Loucy (cell line): Measurements from ENCODE around the gene KATNIP.

Source experiments
- EZH2phosphoT487 ChIP-seq: fragments of 200-600 bp; IDR thresholded peaks from 2 replicates; pipeline ENCODE4 v1.6.1; 2018; ENCODE audit warnings: antibody characterized with exemption, mild to moderate bottlenecking, moderate library complexity, borderline replicate concordance
- TF ChIP-seq, protein P1 (sequence below): fragments of 200-600 bp; sonication (generic); conservative IDR thresholded peaks from 2 replicates; pipeline ENCODE4 v1.5.1; 2014; ENCODE audit warnings: mild to moderate bottlenecking, antibody characterized with exemption, low read length

DNA sequence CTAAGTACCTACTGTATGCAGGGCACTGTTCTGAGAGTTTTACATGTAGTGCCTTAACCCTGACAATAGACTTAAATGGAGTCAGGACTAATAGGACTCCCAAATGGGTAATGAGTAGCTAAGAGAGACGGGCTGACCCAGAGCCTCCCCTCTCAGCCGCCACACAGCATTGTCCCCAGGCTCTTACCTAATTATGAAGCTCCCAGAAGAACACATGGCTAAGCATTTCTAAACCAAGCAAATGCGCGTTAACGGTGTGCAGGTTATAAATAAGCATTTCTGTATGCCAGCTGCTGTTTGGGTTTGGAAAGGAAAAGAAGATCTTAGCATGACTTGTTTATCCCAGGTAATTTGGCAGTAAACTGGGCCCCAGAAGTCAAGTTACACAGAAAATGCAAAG is 14.3 kb downstream of the KATNIP start:
- TF ChIP-seq, protein P1, sequence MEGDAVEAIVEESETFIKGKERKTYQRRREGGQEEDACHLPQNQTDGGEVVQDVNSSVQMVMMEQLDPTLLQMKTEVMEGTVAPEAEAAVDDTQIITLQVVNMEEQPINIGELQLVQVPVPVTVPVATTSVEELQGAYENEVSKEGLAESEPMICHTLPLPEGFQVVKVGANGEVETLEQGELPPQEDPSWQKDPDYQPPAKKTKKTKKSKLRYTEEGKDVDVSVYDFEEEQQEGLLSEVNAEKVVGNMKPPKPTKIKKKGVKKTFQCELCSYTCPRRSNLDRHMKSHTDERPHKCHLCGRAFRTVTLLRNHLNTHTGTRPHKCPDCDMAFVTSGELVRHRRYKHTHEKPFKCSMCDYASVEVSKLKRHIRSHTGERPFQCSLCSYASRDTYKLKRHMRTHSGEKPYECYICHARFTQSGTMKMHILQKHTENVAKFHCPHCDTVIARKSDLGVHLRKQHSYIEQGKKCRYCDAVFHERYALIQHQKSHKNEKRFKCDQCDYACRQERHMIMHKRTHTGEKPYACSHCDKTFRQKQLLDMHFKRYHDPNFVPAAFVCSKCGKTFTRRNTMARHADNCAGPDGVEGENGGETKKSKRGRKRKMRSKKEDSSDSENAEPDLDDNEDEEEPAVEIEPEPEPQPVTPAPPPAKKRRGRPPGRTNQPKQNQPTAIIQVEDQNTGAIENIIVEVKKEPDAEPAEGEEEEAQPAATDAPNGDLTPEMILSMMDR: no peak
- TF ChIP-seq EZH2phosphoT487: no peak
